Measurements from ENCODE around the gene PLPP6.
"Not testable (repeated sequence)": the region's sequence is repeated elsewhere in the genome, so short reads cannot be mapped to it uniquely, and the experiment has no call there.

PLPP6 gene

DNA sequence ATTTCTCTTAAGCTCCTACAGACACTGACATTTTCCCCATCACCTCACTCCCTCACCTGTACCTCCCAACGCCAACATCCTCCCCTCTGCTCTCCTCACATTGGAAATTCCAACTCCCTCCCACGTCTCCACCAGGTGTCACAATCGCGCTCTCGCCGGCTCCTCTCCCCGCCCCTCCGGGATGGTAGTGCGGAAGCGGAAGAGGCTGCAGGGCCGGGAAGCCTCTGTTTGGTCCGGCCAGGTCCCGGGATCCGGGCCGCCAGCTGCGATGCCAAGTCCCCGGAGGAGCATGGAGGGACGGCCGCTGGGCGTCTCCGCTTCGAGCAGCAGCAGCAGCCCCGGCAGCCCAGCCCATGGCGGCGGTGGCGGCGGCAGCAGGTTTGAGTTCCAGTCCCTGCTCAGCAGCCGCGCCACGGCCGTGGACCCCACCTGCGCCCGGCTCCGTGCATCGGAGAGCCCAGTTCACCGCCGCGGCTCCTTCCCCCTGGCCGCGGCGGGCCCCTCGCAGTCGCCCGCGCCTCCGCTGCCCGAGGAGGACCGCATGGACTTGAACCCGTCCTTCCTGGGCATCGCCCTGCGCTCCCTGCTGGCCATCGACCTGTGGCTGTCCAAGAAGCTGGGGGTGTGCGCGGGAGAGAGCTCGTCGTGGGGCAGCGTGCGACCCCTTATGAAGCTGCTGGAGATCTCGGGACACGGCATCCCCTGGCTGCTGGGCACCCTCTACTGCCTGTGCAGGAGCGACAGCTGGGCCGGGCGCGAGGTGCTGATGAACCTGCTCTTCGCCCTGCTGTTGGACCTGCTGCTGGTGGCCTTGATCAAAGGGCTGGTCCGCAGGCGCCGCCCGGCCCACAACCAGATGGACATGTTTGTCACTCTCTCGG is at the start of gene PLPP6:
PLPP6 (plus strand) TSS at position 187 of the 881 bp plus-strand sequence; CDS start at position 269, 82 bp downstream.
- peak; percentile 56 to 72 (median 60) for DNase-seq (ENCODE audit: low read depth in 2 of 3, low spot score in 1 of 3)

DNA sequence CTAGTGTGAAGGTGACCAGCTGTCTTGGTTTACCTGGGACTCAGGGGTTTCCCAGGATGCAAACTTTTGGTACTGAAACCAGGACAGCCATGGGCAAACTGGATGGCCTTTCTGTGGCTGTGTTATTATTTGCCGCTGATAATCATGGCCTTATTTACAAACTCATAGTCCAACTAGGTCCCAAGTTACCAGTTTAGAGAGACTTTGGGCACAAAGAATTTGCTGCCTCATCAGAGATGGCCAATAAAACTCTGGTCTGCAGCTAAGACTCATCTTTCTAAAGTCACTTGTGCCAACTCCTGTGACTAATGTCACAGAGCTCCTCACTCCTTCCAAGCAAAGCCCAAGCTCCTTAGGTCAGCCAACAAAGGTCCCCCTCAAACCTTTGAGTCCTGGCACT is 47.5 kb upstream of the PLPP6 start:
- no peak for DNase-seq (ENCODE audit: low read depth in 2 of 3, low spot score in 1 of 3)

DNA sequence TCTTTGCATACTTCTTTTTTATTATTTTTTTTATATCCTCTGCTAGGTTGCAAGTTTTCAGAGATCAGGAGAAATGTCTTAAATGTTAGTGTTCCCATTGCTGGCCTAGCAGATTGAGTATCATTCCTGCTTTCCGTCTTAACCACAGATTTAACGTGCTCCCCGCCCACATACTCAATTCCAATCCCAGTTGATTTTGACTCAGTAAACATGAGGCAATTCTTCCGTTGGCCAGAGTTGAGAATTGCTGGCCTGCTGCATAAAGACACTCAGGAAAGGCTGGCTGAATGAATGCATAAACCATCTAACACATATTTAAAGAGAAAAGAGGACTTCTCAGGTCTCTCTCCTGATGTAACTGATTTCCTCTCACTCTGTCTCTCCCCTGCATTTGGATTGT is 46.8 kb upstream of the PLPP6 start:
- DNase-seq (ENCODE audit: low read depth in 2 of 3, low spot score in 1 of 3) = no peak

DNA sequence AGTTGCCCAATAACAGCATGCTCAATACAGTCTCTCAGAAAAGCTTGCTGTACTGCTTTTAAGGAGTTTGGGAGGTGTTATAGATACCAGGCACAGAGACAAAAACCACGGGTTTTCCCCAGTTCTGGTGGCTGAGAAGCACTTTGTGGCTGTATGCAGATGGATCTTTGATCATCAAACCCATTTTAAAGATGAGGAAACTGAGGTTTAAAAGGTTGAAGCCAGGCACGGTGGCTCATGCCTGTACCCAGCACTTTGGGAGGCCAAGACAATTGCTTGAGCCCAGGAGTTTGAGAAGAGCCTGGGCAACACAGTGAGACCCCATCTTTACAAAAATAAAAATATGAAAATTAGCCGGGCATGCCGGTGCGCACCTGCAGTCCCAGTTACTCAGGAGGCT is 46.3 kb upstream of the PLPP6 start:
- DNase-seq (ENCODE audit: low read depth in 2 of 3, low spot score in 1 of 3) = no peak

DNA sequence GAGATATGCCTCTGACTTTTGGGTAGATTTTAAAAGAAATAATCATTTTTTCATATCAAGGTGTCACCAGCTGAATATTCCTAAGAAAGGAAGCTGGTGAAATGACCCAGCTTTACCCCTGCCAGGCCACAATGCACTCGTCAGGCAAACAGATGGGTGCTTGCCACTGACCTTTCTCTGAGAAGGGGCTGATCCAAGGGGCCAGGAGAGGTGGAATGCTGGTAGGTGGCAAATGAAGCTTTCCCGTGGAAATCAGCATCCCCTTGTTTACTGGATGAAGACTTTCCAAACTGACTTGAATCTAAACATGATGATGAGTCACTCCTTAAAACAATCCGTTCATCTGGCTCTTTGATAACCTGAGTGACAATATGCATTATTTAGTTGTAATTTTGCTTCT is 44.3 kb upstream of the PLPP6 start:
- no peak for DNase-seq (ENCODE audit: low read depth in 2 of 3, low spot score in 1 of 3)

DNA sequence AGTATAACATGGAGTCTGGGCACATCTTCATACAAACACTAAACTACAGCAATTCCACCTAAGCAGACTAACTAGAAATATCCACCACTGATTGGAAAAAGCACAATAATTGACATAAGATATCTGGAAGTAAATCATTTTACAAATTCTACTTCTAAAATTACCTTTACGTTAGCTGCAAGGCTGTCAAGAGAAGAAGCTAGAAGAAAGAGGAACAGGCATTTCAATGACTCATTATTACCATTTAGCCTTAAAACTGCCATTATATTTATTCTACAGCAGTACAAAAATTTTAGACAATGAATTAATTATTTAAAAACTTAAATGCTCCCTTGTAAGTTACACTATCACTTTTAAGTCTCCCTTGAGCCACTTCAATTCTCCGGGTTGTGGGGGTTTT is 43.4 kb upstream of the PLPP6 start:
- DNase-seq (ENCODE audit: low read depth in 2 of 3, low spot score in 1 of 3) = no peak

DNA sequence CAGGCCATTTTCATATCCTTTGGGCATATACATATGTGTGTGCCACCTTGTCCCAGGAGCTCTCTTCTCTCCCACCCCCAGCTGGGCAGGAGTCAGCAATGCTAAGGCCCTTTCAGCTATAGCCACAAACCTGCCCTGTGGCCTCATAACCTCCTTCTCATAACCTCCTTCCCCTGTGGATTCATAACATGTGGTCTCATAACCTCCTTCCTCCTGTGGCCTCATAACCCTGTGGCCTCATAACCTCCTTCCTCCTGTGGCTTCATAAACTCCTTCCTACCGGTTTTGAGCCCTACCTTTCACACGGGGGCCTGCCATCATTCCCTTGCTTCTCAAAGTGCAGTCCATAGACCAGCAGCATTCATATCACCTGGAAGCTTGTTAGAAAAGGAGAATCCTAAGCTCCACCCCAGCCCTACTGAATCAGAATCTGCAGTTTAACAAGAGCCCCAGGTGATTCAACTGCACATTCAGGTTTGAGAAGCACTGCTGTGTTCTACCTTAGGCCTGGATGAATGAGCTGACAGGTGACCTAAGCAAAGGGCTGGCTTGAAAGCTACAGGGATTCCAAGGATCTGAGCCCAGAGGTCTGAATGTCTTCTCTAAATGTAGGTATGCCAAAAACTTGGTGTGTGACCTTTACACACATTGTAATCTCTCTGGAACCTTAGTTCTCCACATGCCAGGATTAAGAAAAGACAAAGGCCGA is 41.9 kb upstream of the PLPP6 start:
- no peak for DNase-seq (ENCODE audit: low read depth in 2 of 3, low spot score in 1 of 3)

DNA sequence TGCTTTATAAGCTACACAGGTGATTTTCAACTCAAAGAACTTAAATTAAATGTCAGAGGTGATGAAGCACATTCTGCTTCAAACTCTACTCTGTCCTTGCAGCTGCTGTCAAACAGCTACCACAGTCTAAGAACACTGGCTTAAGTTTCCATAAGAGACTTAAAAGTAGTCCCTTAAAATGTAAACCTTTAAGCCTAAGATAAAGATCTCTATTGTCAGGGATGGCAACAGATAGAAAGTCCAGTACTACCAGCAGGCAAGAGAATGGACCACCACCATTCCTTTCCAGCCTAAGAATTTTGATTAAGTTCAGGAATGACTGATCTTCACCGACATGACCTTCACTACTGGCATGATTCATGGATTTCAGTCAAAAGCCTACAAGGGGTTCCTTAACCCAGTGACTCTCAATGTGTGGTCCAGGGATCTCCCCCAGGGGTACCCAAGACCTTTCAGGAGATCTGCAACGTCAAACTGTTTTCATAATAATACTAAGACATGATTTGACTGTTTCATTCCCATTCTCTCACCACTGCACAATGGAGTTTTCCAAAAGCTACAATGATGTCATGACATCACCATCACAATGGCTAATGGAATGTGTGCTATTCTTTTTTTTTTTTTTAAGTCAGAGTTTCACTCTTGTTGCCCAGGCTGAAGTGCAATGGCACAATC is 41.1 kb upstream of the PLPP6 start:
- DNase-seq (ENCODE audit: low read depth in 2 of 3, low spot score in 1 of 3) = no peak

DNA sequence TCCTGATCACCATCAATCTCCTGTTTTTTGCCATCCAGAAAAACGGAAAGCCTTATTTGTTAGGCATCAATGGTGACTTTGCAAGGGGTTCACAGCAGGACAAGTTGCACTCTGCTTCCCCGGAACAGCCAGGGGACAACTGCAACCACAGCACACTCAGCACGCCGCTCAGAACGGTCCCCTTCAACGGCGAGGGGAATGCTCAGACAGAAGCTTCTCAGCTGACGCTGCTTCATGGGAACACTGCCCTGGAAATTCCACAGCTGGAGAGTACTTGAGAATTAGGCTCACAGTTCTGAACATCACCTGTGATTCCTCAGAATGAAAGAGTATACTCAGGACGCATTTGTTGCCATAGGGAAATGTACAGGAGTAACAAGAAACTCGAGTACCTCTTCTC is 40.1 kb upstream of the PLPP6 start:
- DNase-seq (ENCODE audit: low read depth in 2 of 3, low spot score in 1 of 3) = no peak

DNA sequence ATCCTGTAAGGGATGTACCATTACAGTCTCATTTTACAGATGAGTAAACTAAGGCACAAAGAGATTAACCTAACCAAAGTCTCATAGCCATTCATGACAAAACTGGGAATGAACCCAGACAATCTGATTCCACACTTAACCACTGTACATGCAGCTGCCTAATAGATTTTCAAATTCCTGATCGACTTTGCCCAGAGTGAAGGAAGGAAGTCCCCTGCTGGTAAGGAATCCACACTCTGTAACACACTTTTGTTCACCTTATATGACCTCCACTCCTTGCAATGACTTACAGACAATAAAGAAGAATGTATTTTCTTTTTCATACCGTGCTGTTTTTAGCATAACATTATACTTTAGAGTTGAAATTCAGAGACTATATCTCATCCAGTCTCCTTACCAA is 31.3 kb upstream of the PLPP6 start:
- DNase-seq (ENCODE audit: low read depth in 2 of 3, low spot score in 1 of 3) = no peak

DNA sequence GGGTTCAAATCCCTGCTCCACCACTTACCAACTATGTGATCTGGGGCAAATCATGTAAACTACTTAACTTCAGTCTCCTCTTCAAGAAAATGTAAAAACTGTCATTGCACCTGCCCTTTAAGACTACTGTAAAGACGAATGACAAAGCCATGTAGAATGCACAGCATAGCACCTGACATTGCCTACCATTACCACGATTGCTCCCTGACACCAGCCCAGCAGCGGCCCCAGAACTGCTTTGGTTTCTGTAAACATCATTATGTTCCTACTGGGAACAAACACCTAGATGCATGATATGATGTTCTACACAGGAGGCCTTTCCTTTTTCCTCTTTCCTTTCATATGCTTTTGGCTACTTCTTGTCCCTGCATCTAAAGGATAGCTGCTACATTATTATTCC is 23.1 kb upstream of the PLPP6 start:
- DNase-seq (ENCODE audit: low read depth in 2 of 3, low spot score in 1 of 3) = no peak

DNA sequence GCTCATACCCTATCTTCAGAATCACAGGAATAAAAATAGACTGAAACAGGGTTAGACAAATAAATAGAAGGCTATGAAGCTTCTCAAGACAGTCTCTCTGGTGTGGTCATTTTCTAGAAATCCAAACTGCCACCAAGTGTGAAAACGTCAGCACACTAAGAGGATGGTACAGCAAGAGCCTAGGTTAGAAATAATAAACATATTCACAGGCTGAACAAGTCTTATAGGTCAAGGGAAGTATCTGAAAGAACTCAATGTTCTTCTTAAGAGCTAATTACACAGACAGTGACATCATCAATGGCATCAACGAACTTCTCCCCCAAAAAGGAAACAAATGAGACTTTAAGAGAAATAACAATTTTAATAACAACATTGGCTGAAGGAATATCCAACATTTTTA is 22.7 kb upstream of the PLPP6 start:
- no peak for DNase-seq (ENCODE audit: low read depth in 2 of 3, low spot score in 1 of 3)

DNA sequence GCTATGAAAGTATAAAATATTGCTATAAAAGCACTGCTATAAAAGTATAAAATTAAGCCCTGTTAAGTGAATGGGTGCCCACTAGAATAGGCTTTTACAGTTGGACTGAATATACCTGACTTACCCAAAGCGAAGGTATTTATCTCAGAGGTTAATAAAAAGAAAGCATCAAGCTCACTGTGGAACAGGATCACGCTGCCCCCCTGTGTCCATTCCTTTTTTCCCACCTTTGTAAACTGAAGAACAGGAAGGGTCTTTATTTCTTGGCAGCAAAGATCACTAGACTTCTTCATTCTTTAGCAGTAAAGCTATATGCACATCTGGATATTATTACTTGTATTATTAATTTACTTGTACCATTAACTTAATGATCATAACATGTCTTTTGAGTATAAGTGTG is 22.1 kb upstream of the PLPP6 start:
- peak in 1 of 3 donors; percentile 32 for DNase-seq (ENCODE audit: low read depth in 2 of 3, low spot score in 1 of 3)

DNA sequence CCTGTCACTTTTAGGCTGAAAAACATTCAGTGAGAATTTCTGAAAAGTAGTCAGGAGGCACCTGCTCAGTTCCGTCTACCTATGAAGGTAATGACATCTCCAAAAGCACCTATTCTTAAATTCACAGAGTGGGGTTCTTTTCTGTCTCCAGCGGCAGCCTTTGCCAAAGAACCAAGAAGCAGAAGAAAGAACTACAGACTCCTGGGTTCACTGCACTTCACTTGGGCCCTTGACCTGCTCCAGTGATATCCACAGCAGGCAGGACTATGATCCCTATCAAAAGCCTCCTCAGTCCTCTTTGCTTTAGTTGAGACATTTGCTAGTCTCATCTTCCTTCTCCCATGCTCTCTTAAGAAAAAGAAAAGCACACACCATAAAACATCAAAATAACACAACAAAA is 19.7 kb upstream of the PLPP6 start:
- no peak for DNase-seq (ENCODE audit: low read depth in 2 of 3, low spot score in 1 of 3)

DNA sequence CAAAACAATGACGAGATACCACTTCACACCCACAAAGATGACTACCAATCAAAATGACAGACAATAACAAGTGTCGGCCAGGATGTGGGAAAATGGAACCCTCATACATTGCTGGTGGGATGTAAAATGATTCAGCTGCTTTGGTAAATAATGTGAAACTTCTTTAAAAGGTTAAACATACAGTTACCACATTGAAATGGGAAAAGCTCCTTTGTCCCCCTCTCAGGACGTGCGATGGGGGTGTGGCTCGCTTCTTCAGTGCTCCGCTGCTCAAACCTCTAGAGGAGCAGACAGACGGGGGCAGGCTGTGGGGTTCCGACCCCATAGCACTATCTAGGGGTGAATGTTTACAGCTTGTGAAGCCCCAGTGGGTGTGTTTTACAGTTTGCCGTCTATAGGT is 8.0 kb upstream of the PLPP6 start:
- DNase-seq (ENCODE audit: low read depth in 2 of 3, low spot score in 1 of 3) = no peak

DNA sequence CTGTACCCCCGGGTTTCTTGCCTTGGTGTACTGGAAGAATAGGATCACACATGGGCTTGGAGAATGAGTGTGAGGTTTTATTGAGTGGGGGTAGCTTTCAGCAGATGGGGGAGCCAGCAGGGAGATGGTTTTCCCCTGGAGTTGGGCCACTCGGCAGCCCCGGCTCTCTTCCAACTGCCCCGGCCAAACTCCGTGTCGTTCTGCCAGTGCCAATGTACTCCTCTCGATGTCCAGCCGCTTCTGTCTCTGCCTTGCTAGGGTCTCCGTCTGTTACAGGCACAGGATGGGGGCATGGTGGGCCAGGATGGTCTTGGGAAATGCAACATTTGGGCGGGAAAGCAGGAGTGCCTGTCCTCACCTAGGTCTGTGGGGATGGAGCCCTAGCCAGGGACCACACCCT is 7.6 kb upstream of the PLPP6 start:
- DNase-seq (ENCODE audit: low read depth in 2 of 3, low spot score in 1 of 3) = no peak

DNA sequence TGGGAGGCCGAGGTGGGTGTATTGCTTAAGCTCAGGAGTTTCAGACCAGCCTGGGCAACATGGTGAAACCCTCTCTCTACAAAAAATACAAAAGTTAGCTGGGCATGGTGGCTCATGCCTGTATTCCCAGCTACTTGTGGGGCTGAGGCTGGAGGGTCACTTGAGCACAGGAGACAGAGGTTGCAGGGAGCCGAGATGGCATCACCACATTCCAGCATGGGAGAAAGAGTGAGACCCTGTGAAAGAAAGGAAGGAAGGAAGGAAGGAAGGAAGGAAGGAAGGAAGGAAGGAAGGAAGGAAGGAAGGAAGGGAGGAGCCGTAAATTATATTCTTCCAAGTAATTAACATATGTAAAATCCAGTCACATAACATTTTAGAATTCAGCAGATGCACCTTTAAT is 5.9 kb upstream of the PLPP6 start:
- DNase-seq (ENCODE audit: low read depth in 2 of 3, low spot score in 1 of 3) = not testable (repeated sequence)

DNA sequence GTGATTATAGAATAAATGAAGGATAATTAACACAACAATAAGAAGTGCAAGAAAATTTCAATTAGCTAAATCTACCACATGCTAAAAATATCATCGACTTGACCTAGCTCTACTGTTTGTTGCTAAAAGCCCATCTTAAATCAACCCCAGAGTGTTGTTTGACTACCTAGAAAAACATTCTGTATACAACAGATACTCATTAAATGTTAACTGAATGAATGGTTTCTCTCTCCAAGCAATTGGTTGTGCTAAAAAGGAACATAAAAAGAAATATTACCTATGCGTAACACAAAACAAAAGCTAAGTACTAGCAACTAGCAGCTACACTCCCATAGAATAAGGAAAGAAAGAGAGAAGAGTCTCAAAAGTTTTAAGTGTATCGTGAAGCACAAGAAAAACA is 5.5 kb upstream of the PLPP6 start:
- DNase-seq (ENCODE audit: low read depth in 2 of 3, low spot score in 1 of 3) = no peak

DNA sequence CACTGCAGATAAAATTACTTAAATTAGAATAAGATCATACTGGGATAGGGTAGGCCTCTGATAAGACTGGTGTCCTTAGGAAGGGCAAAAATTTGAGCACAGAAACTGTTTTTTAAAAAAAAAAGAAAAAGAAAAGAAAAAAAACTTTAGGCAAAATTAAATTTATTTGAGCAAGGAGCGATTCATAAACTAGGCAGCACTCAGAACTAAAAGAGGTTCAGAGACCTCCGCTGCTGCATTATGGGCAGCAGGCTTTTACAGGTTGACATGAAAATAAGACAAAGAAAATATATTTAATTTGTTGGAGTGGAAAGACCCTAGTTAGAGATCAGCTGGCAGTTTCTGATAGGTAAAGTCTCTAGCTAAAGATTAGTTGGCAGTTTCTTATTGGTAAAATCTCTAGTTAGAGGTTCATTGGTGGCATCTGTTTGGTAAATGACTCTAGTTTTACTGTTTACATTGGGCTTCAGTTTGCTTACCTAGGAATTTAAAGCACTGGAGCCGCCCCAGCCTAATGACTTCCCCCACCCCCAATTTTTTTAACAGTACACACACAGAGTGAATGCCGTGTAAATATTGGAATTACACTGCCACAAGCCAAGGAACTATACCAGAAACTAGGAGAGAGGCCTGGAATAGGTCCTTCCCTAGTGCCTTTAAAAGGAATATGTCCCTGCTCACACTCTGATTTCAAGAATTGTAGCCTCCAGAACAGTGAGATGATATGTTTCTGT is 4.5 kb upstream of the PLPP6 start:
- DNase-seq (ENCODE audit: low read depth in 2 of 3, low spot score in 1 of 3) = no peak

DNA sequence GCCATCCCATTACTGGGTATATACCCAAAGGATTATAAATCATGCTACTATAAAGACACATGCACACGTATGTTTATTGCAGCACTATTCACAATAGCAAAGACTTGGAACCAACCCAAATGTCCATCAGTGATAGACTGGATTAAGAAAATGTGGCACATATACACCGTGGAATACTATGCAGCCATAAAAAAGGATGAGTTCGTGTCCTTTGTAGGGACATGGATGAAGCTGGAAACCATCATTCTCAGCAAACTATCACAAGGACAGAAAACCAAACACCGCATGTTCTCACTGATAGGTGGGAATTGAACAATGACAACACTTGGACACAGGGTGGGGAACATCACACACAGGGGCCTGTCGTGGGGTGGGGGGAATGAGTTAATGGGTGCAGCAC is 1.4 kb upstream of the PLPP6 start:
- DNase-seq (ENCODE audit: low read depth in 2 of 3, low spot score in 1 of 3) = not testable (repeated sequence)

DNA sequence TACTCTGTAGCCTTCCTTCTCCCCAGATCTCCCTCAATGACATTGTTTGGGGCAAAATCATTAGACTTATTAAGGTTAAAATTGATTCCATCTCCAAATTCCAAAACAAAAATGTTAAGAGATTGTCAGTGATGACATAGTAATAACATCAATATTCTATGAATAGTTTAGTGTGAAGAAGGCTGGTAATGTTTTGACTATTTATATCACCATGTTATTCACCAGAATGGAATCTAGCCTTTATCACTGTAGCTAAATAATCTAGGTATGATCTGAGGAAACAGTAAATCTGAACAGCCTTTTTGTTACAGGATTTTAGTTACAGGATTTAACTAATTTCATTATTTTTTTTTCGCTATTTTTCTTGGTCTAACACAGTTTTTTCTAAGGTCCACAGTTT is 929 bp upstream of the PLPP6 start:
- DNase-seq (ENCODE audit: low read depth in 2 of 3, low spot score in 1 of 3) = no peak
